ENCODE measurements around the gene IL17RB. TPM values are rescaled to one million over a fixed set of nuclear protein-coding genes. Genes with fewer than 3 reads are reported as not detected.

The IL17RB gene
- total and polyA plus RNA-seq, 2 of the 4 experiments (the other 2 are of a cell fraction), result under 0.01 TPM; not detected in 1

DNA sequence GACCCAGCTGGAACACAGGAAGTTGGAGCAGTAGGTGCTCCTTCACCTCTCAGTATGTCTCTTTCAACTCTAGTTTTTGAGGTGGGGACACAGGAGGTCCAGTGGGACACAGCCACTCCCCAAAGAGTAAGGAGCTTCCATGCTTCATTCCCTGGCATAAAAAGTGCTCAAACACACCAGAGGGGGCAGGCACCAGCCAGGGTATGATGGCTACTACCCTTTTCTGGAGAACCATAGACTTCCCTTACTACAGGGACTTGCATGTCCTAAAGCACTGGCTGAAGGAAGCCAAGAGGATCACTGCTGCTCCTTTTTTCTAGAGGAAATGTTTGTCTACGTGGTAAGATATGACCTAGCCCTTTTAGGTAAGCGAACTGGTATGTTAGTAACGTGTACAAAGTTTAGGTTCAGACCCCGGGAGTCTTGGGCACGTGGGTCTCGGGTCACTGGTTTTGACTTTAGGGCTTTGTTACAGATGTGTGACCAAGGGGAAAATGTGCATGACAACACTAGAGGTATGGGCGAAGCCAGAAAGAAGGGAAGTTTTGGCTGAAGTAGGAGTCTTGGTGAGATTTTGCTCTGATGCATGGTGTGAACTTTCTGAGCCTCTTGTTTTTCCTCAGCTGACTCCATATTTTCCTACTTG is 11.9 kb downstream of the IL17RB start:
- no peak overlapping the region for H3K9ac ChIP-seq (ENCODE audit: low read depth, low read length)
- H3K9me1 ChIP-seq (ENCODE audit: insufficient read depth, low read length), result no peaks in the 10 kb centered on the region
- H3K36me3 ChIP-seq (ENCODE audit: control insufficient read depth, insufficient read depth, low read length), result peaks cover 10% of the 10 kb centered on the region; the same call in 1 of the 2 replicates
- CTCF ChIA-PET, result no interaction called here
- no peaks in the 10 kb centered on the region for H3K79me1 ChIP-seq (ENCODE audit: low read depth in 1 of 2, low read length in 2 of 2)
- H2BK5ac ChIP-seq (ENCODE audit: low read depth, low read length, poor library complexity, severe bottlenecking), result no peak overlapping the region
- H3K23ac ChIP-seq (ENCODE audit: low read depth, low read length), result no peak overlapping the region
- DNase-seq (no peak), ATAC-seq (ENCODE audit: low read depth) (no peak)
- no peak overlapping the region for H4K91ac ChIP-seq (ENCODE audit: insufficient read depth, low read depth, low read length)
- H4K8ac ChIP-seq (ENCODE audit: low read depth in 2 of 2, low read length in 2 of 2), result no peak overlapping the region
- no peak overlapping the region for H3K18ac ChIP-seq (ENCODE audit: low read depth, low read length)
- H3K4me1 ChIP-seq (ENCODE audit: control insufficient read depth, insufficient read depth, low read length), result no peaks in the 10 kb centered on the region
- no peak overlapping the region for H2BK15ac ChIP-seq (ENCODE audit: low read depth, low read length)
- in situ Hi-C loops (cut with MboI; ENCODE audit: low sequenced_read_pairs) (no loop called here), intact Hi-C loops (cut with micrococcal nuclease) (no loop called here), dilution Hi-C loops (cut with HindIII; ENCODE audit: low sequenced_read_pairs, unreplicated experiment) (no loop called here)
- H3K9me3 ChIP-seq (ENCODE audit: control insufficient read depth, insufficient read depth, low read length), result no peaks in the 10 kb centered on the region
- no TSS peak for BruUV-seq (replicated peaks)
- H3K4me3 ChIP-seq (ENCODE audit: insufficient read depth, low read depth, low read length), result no peak overlapping the region
- H3K27ac ChIP-seq (ENCODE audit: insufficient read depth, low read length), result no peak overlapping the region
- no peaks in the 10 kb centered on the region for H4K20me1 ChIP-seq (ENCODE audit: insufficient read depth, low read length)
- no peak overlapping the region for H2AFZ ChIP-seq (replicated peaks; ENCODE audit: low read length, poor library complexity)
- H2AK9ac ChIP-seq (replicated peaks; ENCODE audit: low read depth, low read length, poor library complexity), result no peak overlapping the region
- no peak for TF ChIP-seq POLR2A (IDR thresholded peaks at IDR 0.05; ENCODE audit: low read depth, low read length)
- TF ChIP-seq CHD1 (IDR thresholded peaks at IDR 0.05; ENCODE audit: low read depth, low read length), result no peak
- no peak for TF ChIP-seq CEBPB (IDR thresholded peaks at IDR 0.05; ENCODE audit: low read depth, low read length)
- TF ChIP-seq, protein P1, sequence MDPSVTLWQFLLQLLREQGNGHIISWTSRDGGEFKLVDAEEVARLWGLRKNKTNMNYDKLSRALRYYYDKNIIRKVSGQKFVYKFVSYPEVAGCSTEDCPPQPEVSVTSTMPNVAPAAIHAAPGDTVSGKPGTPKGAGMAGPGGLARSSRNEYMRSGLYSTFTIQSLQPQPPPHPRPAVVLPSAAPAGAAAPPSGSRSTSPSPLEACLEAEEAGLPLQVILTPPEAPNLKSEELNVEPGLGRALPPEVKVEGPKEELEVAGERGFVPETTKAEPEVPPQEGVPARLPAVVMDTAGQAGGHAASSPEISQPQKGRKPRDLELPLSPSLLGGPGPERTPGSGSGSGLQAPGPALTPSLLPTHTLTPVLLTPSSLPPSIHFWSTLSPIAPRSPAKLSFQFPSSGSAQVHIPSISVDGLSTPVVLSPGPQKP (IDR thresholded peaks at IDR 0.05; ENCODE audit: borderline replicate concordance, low read depth, low read length), result no peak
- no peak for TF ChIP-seq RAD21 (IDR thresholded peaks at IDR 0.05; ENCODE audit: low read length)
- no peak for TF ChIP-seq SMC3 (IDR thresholded peaks at IDR 0.05; ENCODE audit: low read depth, low read length)
- no peak for TF ChIP-seq NFE2L2 (IDR thresholded peaks at IDR 0.05; ENCODE audit: low read depth, low read length)
- no peak for TF ChIP-seq CTCF (conservative IDR thresholded peaks at IDR 0.05; ENCODE audit: low read depth, low read length)
- TF ChIP-seq RFX5 (IDR thresholded peaks at IDR 0.05; ENCODE audit: low read depth, low read length), result no peak
- TF ChIP-seq MAZ (IDR thresholded peaks at IDR 0.05; ENCODE audit: borderline replicate concordance, low read depth, low read length), result no peak
- TF ChIP-seq MXI1 (IDR thresholded peaks at IDR 0.05; ENCODE audit: borderline replicate concordance, low read depth, low read length), result no peak
- TF ChIP-seq FOS (IDR thresholded peaks at IDR 0.05; ENCODE audit: low read depth, low read length), result no peak
- no peak for TF ChIP-seq USF2 (IDR thresholded peaks at IDR 0.05; ENCODE audit: low read depth, low read length)
- no peak for TF ChIP-seq RCOR1 (IDR thresholded peaks at IDR 0.05; ENCODE audit: insufficient replicate concordance, low read length)
- TF ChIP-seq MAFK (IDR thresholded peaks at IDR 0.05; ENCODE audit: low read depth, low read length), result no peak
- TF ChIP-seq BHLHE40 (IDR thresholded peaks at IDR 0.05; ENCODE audit: low read depth, low read length), result no peak
- no peaks in the 10 kb centered on the region for H3K27me3 ChIP-seq (ENCODE audit: control insufficient read depth, insufficient read depth, low read length)
- no peak overlapping the region for H2BK120ac ChIP-seq (ENCODE audit: low read depth, low read length)
- H3K56ac ChIP-seq (ENCODE audit: extremely low read depth, insufficient read depth, low read length), result no peak overlapping the region
- POLR2A ChIA-PET (ENCODE audit: unreplicated experiment), result no interaction called here
- no peak overlapping the region for H2AK5ac ChIP-seq (ENCODE audit: low read depth, low read length)
- no peak overlapping the region for H4K5ac ChIP-seq (ENCODE audit: low read depth, low read length)
- WGBS, 2 experiments (ENCODE audit: extremely low coverage in 2 of 2, insufficient read length in 1 of 2), result 92% methylated on average over 2 of the region's 7 CpGs; no CpG with 5 or more reads in 1 of the 2 experiments
- no peak overlapping the region for H3K4me2 ChIP-seq (ENCODE audit: low read depth, low read length)
- H2BK20ac ChIP-seq (ENCODE audit: low read depth, low read length), result no peak overlapping the region
- no peak overlapping the region for H3K4ac ChIP-seq (ENCODE audit: low read depth, low read length)
- H3K14ac ChIP-seq (replicated peaks; ENCODE audit: low read depth, low read length), result no peak overlapping the region

Measured in IMR-90 (cell line).